Effector memory CD8-positive, alpha-beta T cell (primary cell): Measurements from ENCODE around the gene ZMYND11.

Experiments
- ATAC-seq: fragments of 150-1000 bp; cut with Tn5 transposase; replicated peaks from 2 replicates; pipeline ENCODE4 v1.10.0; 2021; ENCODE audit warnings: mild to moderate bottlenecking, moderate library complexity
- DNase-seq, 3 experiments: peaks; one replicate each; pipeline ENCODE4 v3.0.0; 2021
- H3K27ac Mint-ChIP-seq, 2 donors: one replicate each; pipeline ENCODE4 v1.8.0; 2022; ENCODE audit warnings: mild to moderate bottlenecking in 2 of 2, mixed read lengths in 2 of 2, moderate library complexity in 2 of 2
- H3K27me3 Mint-ChIP-seq, 2 donors: one replicate each; pipeline ENCODE4 v1.8.0; 2022; ENCODE audit warnings: mixed read lengths in 2 of 2
- H3K36me3 Mint-ChIP-seq: one replicate; pipeline ENCODE4 v1.8.0; 2022; ENCODE audit warnings: mild to moderate bottlenecking, moderate library complexity, mixed read lengths; ENCODE audit not compliant: insufficient read depth
- H3K4me1 Mint-ChIP-seq, 2 donors: one replicate each; pipeline ENCODE4 v1.8.0; 2022; ENCODE audit warnings: low read depth in 2 of 2, mixed read lengths in 2 of 2
- H3K4me3 Mint-ChIP-seq, 2 donors: one replicate each; pipeline ENCODE4 v1.8.0; 2022; ENCODE audit warnings: mild to moderate bottlenecking in 2 of 2, mixed read lengths in 2 of 2, moderate library complexity in 2 of 2
- H3K9me3 Mint-ChIP-seq, 2 donors: one replicate each; pipeline ENCODE4 v1.8.0; 2022; ENCODE audit warnings: mixed read lengths in 2 of 2

The ZMYND11 gene

DNA sequence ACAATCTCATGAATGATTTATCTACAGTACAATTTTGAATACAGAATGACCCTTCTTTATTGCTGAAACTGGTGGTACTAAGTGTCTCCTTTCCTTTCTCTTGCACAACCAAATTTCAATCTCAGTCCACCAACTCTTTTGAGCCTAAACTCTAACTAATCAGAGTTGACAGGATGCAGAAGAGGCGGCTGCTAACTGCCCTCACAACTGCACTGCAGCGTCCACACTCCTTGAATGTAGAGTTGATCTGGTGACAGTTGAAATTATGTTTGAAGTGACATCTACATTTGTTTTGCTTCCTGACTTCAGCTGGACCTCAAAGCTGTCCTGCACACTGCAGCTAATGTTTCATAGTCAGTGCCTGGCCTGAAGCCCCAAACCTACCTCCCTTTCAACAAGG, 139.6 kb downstream of the ZMYND11 start:
- DNase-seq (no peak), ATAC-seq (no peak)
- H3K4me3 Mint-ChIP-seq = no peak overlapping the region
- H3K27me3 Mint-ChIP-seq = no peaks in the 10 kb centered on the region
- H3K4me1 Mint-ChIP-seq = peaks cover 0 to 4% of the 10 kb centered on the region in 2 donors
- H3K27ac Mint-ChIP-seq = no peak overlapping the region
- H3K9me3 Mint-ChIP-seq = no peaks in the 10 kb centered on the region
- H3K36me3 Mint-ChIP-seq = peaks cover 10% of the 10 kb centered on the region

DNA sequence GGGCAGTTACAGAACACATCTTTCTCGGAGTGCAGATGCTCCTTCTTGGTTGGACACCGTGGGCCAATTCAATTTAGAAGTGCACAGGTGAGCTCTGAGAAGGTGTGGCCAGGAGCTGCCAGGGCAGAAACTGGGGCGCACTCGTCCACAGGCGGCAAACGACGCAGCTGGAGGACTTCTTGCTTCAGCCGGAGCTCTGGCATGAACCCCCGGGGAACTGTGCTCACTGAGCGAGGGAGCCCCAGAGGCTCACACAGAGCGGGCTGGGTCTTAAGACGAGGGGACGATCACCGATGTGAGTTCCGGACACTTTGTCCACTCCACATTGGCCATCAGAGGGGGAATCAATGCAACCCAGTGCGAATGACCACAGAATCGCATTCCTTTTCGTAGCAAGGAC, 140.4 kb downstream of the ZMYND11 start:
- H3K27me3 Mint-ChIP-seq = no peaks in the 10 kb centered on the region
- peaks cover 10% of the 10 kb centered on the region for H3K36me3 Mint-ChIP-seq
- no peaks in the 10 kb centered on the region for H3K9me3 Mint-ChIP-seq
- DNase-seq (no peak), ATAC-seq (no peak)
- H3K4me3 Mint-ChIP-seq = no peak overlapping the region
- H3K27ac Mint-ChIP-seq = no peak overlapping the region
- H3K4me1 Mint-ChIP-seq = peaks cover 0 to 4% of the 10 kb centered on the region in 2 donors

DNA sequence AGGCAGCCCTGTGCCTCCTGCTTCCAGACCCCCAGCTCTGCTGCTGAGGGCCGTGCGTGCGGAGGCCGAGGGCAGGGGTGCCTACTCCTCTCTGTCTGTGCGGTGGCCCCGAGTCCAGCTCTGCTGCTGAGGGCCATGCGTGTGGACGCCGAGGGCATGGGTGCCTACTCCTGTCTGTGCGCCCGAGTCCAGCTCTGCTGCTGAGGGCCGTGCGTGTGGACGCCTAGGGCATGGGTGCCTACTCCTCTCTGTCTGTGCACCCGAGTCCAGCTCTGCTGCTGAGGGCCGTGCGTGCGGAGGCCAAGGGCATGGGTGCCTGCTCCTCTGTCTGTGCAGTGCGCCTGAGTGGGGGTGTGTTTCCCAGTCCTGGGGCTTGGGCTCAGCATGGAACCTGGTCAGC, 142.7 kb downstream of the ZMYND11 start:
- Mint-ChIP-seq H3K36me3 (peaks cover 8% of the 10 kb centered on the region), H3K4me3 (no peak overlapping the region), H3K27ac (no peak overlapping the region), H3K4me1 (peaks cover under 1 to 6% of the 10 kb centered on the region in 2 donors), H3K27me3 (no peaks in the 10 kb centered on the region), H3K9me3 (no peaks in the 10 kb centered on the region)
- DNase-seq (no peak), ATAC-seq (no peak)

GRCh38 chr10:278707-279106, 143.5 kb downstream of the ZMYND11 start:
- Mint-ChIP-seq H3K27ac (no peak overlapping the region), H3K27me3 (no peaks in the 10 kb centered on the region), H3K4me3 (no peak overlapping the region), H3K4me1 (peaks cover 3 to 13% of the 10 kb centered on the region in 2 donors), H3K9me3 (no peaks in the 10 kb centered on the region), H3K36me3 (peaks cover 10% of the 10 kb centered on the region)
- DNase-seq (no peak), ATAC-seq (no peak)

- H3K9me3 Mint-ChIP-seq = no peaks in the 10 kb centered on the region
- H3K27me3 Mint-ChIP-seq = no peaks in the 10 kb centered on the region
- H3K4me1 Mint-ChIP-seq = peaks cover 8 to 18% of the 10 kb centered on the region in 2 donors
- no peak overlapping the region for H3K4me3 Mint-ChIP-seq
- DNase-seq (no peak), ATAC-seq (no peak)
- no peak overlapping the region for H3K27ac Mint-ChIP-seq
- peaks cover 10% of the 10 kb centered on the region for H3K36me3 Mint-ChIP-seq
These were observed 144.0 kb downstream of the ZMYND11 start for GRCh38 chr10:279232-279631.

GRCh38 chr10:279655-280054, 144.4 kb downstream of the ZMYND11 start:
- peaks cover 10% of the 10 kb centered on the region for H3K36me3 Mint-ChIP-seq
- ATAC-seq (no peak), DNase-seq (no peak)
- no peak overlapping the region for H3K4me3 Mint-ChIP-seq
- no peaks in the 10 kb centered on the region for H3K27me3 Mint-ChIP-seq
- no peaks in the 10 kb centered on the region for H3K9me3 Mint-ChIP-seq
- H3K27ac Mint-ChIP-seq = no peak overlapping the region
- peaks cover 11 to 22% of the 10 kb centered on the region in 2 donors for H3K4me1 Mint-ChIP-seq

DNA sequence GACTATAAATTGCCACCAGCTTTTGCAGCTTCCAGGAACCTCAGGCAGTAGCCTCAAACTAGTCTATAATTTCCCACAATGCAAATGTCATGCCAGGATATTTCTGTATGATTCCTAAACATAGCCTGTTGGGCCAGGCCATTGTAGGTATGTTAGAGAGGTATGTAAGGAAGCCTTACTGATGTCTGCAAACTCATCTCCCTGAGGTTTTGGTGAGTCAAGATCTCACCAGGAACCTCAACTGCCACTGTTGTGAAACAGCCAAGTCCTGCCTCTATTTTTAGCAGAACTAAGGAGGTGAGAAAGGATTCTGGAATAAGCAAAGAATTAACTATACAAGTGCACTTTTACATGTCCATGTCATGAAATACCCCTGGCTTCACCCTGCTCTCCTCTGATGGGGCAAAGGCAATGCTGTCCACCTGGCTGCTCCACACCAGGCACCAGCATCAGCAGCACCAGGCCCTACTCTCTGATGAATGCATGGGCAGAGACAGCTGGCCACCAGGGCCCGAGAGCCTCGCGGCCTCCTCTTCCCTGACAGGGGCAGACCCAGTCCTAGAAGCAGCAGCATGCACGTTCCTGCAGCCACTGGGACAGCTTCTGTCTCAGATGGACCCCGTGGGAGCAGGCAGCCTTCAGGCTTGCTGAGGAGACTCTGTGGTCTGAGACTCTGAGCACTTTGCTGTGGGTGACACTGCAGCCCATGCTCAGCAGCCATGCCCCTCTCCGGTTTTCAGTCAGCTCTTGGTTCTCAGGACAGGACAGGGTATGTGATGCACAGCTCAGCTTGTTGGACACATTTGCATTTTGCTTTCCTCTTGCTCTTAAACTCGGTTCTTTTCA, 147.3 kb downstream of the ZMYND11 start:
- H3K4me1 Mint-ChIP-seq = peaks cover 12 to 25% of the 10 kb centered on the region in 2 donors
- H3K27ac Mint-ChIP-seq = no peak overlapping the region
- DNase-seq (no peak), ATAC-seq (no peak)
- peak overlapping the region in 1 of 2 donors; percentile 37 for H3K4me3 Mint-ChIP-seq
- no peaks in the 10 kb centered on the region for H3K27me3 Mint-ChIP-seq
- H3K9me3 Mint-ChIP-seq = no peaks in the 10 kb centered on the region
- peaks cover 10% of the 10 kb centered on the region for H3K36me3 Mint-ChIP-seq

GRCh38 chr10:283140-283479, 147.9 kb downstream of the ZMYND11 start:
- Mint-ChIP-seq H3K27ac (no peak overlapping the region), H3K27me3 (no peaks in the 10 kb centered on the region), H3K9me3 (no peaks in the 10 kb centered on the region), H3K4me1 (peaks cover 12 to 25% of the 10 kb centered on the region in 2 donors), H3K4me3 (peak overlapping the region in 1 of 2 donors; percentile 37), H3K36me3 (peaks cover 10% of the 10 kb centered on the region)
- DNase-seq = no peak
- no peak for ATAC-seq

DNA sequence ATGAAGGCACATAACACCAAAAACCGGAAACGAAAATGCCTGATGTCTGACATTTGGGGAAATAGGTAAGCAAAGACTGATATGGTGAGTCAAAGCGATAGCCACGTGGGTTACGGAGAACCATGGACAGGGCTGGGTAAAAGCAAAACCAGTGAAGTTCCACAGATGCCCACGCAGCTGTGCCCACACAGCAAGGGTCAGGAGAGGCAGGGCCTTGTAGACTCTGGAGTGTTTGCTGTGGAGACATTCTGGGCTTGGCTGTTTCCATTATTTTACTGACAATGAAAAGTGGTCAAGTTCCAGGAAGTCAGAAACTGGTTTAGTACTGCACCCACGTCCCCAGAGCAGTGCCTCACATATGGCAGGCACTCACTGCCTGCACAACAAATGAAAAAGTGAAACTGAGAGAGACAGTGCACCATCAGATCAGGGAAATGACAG, 148.7 kb downstream of the ZMYND11 start:
- H3K4me1 Mint-ChIP-seq = peaks cover 12 to 25% of the 10 kb centered on the region in 2 donors
- peak; percentile 68 for ATAC-seq

DNA sequence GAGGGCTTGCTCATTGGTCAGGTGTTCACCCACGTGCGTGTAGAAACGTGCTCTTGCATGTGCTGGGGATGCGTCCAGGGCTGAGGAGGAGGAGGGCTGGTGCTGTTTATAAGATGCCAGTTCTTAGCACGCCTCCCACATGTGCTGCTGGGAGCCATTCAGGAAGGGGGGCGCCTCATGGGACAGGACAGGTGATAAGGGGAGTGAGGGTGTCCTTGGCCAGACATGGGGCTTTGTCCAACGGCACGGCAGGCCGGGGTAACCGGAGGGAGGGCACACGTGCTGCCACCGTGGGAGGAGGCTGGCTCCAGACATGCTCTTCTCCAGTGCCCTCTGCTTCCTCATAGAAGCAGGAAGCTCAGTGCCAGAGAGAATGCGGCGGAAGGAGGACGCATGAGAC, 150.0 kb downstream of the ZMYND11 start:
- Mint-ChIP-seq H3K27ac (no peak overlapping the region), H3K36me3 (peaks cover 7% of the 10 kb centered on the region), H3K27me3 (no peaks in the 10 kb centered on the region), H3K4me3 (no peak overlapping the region), H3K9me3 (no peaks in the 10 kb centered on the region), H3K4me1 (peaks cover 12 to 20% of the 10 kb centered on the region in 2 donors)
- DNase-seq (no peak), ATAC-seq (no peak)

More for the DNA sequence above, 148.7 kb downstream of the ZMYND11 start:
- H3K9me3 Mint-ChIP-seq = no peaks in the 10 kb centered on the region
- peak overlapping the region; percentile 70 for H3K4me3 Mint-ChIP-seq
- no peaks in the 10 kb centered on the region for H3K27me3 Mint-ChIP-seq
- H3K27ac Mint-ChIP-seq = peak overlapping the region; percentile 71 to 72
- H3K36me3 Mint-ChIP-seq = peaks cover 7% of the 10 kb centered on the region
- DNase-seq = peak in 1 of 3 experiments; percentile 7

- Mint-ChIP-seq H3K9me3 (no peaks in the 10 kb centered on the region), H3K36me3 (peaks cover 7% of the 10 kb centered on the region), H3K4me3 (no peak overlapping the region), H3K4me1 (peaks cover 12 to 20% of the 10 kb centered on the region in 2 donors), H3K27ac (no peak overlapping the region), H3K27me3 (peaks cover 0 to 2% of the 10 kb centered on the region in 2 donors)
- ATAC-seq = no peak
- DNase-seq = no peak
These were observed 151.9 kb downstream of the ZMYND11 start for GRCh38 chr10:287026-287709.

GRCh38 chr10:287814-288213, 152.6 kb downstream of the ZMYND11 start:
- ATAC-seq = no peak
- H3K4me3 Mint-ChIP-seq = no peak overlapping the region
- H3K9me3 Mint-ChIP-seq = no peaks in the 10 kb centered on the region
- DNase-seq = no peak
- H3K27ac Mint-ChIP-seq = no peak overlapping the region
- H3K4me1 Mint-ChIP-seq = peaks cover 15 to 23% of the 10 kb centered on the region in 2 donors
- H3K36me3 Mint-ChIP-seq = peaks cover 7% of the 10 kb centered on the region
- peaks cover 0 to 8% of the 10 kb centered on the region in 2 donors for H3K27me3 Mint-ChIP-seq

- Mint-ChIP-seq H3K9me3 (no peaks in the 10 kb centered on the region), H3K4me3 (no peak overlapping the region), H3K36me3 (peaks cover 4% of the 10 kb centered on the region), H3K27me3 (peaks cover 0 to 10% of the 10 kb centered on the region in 2 donors), H3K4me1 (peaks cover 15 to 19% of the 10 kb centered on the region in 2 donors), H3K27ac (peak overlapping the region in 1 of 2 donors; percentile 35)
- DNase-seq (no peak), ATAC-seq (no peak)
These were observed 153.3 kb downstream of the ZMYND11 start for GRCh38 chr10:288316-289200.
